Esophagus mucosa (tissue), 1 donor: ENCODE measurements around the gene SEC16A. TPM values are rescaled to one million over a fixed set of nuclear protein-coding genes. Genes with fewer than 3 reads are reported as not detected.
A peak's percentile ranks its signal among the peaks of the same experiment; 100 is the strongest.

Experiments
- ATAC-seq: fragments of 200-7000 bp; cut with Tn5 transposase; one replicate; pipeline ENCODE4 v1.9.1; 2020
- total RNA-seq: library from RNA; stranded (reverse); gene quantifications from one replicate; pipeline ENCODE4 v1.2.4, GENCODE V29; 2023
- donor health status: DM: yes; HTN: yes; CAD: no.

Gene SEC16A, protein sequence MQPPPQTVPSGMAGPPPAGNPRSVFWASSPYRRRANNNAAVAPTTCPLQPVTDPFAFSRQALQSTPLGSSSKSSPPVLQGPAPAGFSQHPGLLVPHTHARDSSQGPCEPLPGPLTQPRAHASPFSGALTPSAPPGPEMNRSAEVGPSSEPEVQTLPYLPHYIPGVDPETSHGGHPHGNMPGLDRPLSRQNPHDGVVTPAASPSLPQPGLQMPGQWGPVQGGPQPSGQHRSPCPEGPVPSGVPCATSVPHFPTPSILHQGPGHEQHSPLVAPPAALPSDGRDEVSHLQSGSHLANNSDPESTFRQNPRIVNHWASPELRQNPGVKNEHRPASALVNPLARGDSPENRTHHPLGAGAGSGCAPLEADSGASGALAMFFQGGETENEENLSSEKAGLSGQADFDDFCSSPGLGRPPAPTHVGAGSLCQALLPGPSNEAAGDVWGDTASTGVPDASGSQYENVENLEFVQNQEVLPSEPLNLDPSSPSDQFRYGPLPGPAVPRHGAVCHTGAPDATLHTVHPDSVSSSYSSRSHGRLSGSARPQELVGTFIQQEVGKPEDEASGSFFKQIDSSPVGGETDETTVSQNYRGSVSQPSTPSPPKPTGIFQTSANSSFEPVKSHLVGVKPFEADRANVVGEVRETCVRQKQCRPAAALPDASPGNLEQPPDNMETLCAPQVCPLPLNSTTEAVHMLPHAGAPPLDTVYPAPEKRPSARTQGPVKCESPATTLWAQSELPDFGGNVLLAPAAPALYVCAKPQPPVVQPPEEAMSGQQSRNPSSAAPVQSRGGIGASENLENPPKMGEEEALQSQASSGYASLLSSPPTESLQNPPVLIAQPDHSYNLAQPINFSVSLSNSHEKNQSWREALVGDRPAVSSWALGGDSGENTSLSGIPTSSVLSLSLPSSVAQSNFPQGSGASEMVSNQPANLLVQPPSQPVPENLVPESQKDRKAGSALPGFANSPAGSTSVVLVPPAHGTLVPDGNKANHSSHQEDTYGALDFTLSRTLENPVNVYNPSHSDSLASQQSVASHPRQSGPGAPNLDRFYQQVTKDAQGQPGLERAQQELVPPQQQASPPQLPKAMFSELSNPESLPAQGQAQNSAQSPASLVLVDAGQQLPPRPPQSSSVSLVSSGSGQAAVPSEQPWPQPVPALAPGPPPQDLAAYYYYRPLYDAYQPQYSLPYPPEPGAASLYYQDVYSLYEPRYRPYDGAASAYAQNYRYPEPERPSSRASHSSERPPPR (N-terminal part only)
- total RNA-seq, result 32.0 TPM

DNA sequence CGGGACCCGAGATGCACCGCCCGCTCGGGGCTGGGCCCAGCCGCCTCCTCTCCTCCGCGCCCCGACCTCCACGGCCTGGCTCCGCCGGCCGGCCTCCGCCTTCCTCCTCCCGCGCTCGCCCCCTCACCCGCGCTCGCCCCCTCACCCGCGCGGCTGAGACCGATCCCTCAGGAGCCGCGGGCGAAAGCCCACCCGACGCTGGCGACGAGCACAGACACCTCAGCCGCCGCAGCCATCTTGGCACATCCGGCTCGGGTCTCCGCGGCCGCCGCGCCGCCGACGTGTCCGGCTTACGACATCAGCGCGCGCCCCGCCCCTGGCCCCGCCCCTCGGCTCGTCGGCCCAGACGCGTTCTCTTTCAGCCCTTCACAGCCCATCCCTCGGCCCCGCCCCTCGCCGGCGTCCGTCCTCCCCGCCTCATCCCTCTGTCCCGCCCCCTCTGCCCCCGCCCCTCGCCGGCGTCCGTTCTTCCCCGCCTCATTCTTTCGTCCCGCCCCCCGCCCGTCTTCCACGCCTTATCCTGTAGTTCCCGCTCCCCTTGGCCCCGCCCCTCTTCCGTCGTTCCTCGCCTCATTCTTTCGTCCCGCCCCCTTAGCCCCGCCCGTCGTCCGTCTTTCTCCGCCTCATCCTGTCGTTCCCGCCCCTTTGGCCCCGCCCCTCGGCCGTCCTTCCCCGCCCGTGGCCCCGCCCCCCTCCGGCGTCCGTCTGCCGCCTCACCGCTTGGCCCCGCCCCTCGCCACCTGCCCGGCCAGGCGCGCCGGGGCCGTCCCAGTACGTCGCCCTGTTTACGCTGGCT is at the start of gene SEC16A:
SEC16A (minus strand) TSS at position 248 of the 796 bp plus-strand sequence. CDS start 5,425 bp downstream, outside the sequence.
- peak; percentile 84 for ATAC-seq

DNA sequence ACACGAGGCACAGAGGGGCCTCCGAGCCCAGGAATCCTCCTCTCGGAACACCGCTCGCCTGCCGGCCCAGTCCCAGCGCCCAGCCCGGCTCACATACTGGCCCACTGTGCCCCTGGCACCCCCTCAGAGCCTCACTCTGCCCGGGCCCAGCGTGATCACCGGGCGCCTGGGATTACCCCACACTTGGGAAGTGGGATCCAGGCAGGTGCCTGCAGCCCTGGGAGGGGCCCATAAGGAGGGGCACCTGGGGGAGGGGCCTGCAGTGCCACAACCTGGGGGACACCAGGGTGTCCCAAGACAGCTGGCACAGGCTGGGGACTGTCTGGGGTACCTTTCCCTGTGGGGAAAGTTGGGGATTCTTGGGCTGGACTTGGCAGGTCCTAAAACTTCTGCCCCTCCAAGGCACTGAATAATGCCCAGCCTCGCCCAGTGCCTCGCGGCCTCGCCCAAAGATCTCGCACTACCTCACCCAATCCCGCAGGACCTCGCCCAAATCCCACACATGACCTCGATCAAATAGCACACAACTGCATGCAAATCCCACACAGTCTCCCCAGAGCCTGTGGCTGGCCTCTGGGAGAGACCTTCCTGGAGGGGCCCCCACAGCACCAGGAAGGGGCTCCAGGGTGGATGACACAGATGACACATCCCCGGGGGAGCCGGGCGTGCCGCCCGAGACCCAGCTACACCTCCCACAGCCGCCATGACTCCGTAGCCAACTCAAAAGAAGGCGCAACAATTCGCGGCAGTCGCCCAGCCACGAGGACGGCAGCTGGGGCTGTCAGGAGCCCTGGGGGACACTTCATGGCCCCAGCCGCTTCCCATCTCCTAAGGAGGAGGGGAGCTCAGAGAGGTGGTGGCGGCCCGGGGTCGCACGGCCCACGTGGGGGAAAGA is 49.3 kb upstream of the SEC16A start:
- peak; percentile 13 for ATAC-seq

DNA sequence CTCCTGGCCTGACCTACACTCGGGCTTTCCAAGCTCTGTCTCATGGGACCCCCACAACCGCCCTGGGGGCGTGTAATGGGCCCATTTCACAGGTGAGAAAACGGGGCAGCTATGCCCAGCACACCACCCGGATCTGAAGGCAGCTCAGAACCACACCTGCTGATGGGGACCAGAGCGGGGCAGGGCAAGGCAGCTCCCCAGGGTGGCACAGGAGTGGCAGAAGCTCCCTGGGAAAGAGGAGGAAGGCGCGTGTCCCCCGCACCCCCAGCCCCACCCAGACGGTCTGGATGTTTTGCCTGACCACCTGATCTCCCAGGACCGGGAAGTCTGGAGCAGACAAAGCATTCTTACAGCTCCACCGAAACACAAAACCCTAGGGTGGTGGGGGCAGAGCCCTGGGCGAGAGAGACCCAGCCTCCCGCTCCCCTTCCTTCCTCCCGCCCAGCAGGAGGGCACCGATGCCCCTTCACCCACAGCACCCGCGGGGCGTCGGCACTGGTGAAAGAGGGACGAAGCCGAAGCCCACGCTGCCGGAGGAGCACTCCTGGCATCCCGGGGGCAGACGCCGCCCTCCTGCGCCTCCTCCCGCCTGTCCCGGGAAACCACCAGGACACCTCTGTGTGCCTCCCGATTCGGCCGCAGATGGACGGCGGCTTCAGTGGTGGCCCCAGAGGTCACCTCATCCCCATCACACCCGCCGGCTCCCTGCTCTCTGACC is 48.5 kb upstream of the SEC16A start:
- no peak for ATAC-seq

DNA sequence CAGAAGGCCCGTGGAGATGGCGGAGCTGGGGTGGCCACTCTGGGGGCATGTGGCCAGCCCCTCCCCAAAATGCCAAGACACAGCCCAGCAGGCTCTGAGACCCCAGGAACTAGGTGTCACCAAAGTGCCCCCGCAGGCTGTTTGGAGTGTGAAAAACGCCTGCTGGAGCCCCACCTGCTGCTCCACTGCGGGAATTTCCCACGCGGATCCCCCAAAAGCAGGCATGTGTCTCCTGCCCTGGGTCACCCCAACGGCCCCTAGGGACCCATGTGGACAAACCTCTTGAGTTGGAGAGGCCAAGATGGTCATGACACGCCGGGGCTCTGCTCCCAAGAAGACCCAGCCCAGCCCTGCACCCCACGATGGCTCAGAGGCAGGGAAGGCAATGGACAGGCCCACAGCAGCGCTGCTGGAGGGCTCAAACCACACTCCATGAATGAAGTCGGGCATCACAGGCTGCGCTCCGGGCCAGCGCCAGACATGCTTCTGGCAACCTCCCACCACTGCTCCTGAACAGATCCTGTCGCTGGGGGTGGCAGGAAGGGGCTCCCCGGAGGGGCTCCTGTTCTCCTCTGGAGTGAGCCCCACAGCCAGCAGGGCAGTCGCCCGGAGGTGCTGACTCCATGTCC is 47.7 kb upstream of the SEC16A start:
- ATAC-seq, result no peak

DNA sequence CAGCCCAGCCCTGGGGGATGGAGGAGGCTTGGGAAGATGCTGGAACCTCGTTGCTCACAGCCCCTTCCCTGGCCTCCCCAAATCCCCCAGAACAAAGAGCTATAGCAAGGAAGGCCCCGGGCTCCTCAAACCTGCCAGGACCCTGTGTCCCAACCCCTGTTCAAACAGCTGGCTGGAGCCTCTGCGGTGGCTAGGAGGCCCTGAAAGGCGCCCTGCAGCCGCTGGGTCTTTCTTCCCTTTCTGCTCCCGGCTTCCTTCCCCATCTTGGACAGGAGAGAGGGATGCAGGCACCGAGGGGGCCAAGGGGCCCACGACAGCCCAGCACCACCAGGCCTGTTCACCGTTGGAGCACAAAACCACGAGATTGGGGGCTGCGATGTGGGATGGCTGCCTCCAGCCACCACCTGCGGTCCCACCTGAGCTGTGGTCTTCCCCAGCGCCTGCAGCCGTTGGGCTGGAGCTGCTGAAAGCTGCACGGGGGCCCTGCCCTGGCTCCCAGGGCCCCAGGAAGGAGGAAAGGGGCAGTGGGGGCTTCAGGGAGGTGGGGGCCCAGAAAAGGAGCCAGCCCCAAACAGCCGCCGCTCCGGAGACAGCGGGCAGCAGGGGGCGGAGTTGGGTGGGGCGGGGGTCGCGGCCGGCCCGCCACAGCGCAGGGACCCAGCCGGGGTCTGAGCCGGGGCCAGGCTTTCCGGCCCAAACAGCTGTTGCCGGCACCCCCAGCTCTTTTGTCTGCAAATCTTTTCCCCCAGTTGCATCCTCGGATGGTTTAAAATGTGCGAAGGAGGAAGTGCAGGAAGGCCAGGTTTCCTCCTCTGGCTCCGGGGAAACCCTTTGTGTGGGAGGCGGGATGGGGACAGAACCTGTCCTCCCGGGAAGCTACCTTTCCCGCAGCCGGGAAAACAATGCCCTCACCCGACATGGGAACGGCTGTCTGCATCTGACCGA is 46.9 kb upstream of the SEC16A start:
- ATAC-seq, result no peak

DNA sequence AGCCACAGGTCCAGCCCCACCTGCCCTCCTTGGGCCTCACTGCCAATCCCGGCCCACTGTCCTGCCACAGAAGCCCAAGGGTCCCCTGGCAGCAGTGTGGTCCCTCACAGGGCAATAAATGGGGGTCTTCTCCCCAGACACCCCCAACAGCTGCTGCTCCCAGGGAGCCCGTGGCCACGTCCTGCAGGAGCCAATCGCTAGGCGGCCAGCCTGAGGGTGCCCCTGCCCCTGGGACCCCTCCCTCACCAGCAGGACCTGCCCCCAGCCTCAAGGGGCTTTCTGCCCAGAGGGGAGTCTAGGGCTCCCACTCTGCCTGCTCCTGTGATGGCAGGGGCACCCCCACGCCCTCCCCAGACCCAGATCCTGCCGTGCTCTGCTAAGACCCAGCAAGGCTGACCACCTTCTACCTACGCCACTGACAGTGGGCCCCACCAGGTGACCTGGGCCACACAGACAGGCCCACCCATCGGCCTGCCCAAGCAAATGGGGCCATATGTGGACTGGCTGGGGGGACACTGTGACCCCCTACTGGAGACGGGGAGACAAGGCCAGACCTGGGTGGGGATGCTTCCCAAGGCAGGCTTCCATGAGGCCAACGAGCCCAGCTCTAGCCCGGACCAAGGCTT is 46.0 kb upstream of the SEC16A start:
- ATAC-seq, result no peak

DNA sequence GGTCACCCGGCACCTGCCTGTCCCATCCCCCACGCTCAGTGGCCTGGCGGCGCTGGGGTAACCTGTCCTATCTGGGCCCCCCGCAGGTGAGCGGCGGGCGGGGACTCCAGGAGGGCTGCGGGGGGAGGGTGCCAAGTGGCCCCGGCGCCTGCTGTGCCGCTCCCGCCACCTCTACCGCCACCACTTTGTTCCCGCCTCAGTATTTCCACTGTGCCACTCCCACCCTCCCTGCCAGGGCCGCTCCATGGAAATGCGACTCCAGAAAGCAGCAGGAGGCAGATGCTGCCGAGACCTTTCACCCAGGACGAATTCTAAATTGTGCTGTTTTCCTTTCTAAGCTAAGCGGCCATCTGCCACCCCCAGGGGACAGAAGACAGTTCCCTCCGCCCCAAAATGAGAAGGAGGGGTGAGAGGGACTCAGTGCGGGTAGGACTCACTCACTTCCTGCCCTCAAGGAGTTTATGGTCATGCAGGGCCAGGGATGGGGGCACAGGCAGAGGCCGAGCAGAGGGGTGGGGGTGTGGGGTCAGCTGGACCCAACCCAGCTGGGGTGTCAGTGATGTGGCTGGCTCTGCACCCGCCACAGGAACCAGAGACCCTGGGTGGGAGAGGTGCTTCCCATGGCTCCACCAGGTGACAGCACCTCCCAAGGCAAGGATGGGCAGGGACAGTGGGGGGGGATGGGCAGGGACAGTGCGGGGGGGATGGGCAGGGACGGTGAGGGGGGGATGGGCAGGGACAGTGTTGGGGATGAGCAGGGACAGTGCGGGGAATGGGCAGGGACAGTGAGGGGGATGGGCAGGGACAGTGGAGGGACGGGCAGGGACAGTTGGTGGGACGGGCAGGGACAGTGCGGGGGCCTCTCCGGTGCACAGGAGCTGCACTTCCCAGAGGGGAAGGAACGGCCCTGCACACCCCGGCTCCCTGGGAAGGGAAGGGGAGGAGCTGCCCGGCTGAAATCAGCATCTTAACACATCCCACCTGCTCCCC is 45.2 kb upstream of the SEC16A start:
- ATAC-seq, result peak; percentile 4

DNA sequence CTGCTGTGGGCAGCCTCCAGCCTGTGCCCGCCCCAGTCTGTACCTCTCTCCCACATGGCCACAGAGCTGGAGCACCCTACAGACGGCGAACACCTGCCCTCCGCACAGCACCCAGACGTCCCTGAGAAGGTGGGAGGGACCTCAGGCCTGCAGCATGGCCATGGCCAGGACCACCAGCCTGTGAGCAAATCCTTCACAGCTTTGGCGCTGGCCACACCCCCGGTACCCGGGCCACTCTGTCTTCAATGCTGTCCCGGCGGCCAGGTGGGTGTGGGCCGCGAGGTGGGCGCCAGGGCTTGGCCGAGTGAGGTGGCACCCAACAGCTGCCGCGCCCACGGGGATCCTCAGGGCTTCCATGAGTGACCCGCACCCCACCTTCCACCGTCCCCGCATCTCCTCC is 44.3 kb upstream of the SEC16A start:
- ATAC-seq, result no peak

DNA sequence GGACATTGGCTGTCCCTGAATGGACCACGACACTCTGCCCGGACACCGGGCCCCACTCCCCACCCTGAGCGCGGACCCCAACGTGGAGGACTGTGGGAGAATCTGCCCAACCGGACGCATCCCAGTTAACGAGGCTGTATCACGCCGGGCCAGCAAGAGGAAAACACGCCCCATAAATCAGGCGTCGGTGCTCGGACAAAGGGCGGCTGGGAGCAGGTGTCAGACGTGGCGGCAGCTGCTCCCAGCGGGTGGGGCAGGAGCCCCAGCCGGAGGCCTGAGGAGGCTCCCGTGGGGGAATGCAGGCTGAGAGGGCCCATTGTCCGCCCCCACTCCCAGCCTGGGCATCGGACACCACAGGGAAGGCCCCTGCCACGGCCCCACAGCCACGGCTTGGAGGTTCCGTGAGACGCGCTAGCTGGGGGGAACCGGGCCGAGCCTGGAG is 43.8 kb upstream of the SEC16A start:
- no peak for ATAC-seq

DNA sequence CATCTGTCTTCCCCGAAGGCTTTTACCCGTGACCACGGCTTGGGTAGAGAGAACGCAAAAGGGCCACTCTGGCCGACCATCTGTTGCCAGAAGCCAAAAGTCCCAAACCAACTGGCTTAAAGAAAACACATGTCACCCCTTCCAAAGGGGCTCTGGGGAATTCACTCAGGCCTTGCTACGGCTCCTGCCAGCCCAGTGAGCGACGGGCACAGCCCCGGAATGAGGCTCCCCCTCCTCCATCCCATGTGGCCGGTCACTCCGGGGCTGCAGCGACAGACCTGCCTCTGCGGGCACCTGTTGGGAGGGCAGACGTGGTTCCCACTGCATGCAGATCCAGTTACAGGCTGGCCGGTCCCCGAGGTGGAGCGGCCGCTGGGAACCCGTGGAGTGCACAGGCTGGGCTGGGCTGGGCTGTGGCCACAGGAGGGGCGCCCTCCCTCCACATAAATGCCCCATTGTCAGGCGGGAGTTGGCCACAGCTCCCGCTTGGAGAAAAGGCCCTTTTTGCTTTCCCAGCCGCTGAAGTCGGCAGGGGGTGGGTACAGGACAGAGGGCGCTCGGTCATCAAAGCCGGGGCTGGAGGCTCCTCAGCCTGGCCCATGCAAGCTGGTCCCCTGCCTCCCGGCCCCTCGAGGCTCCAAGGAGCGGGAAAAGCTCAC is 43.1 kb upstream of the SEC16A start:
- ATAC-seq, result no peak

DNA sequence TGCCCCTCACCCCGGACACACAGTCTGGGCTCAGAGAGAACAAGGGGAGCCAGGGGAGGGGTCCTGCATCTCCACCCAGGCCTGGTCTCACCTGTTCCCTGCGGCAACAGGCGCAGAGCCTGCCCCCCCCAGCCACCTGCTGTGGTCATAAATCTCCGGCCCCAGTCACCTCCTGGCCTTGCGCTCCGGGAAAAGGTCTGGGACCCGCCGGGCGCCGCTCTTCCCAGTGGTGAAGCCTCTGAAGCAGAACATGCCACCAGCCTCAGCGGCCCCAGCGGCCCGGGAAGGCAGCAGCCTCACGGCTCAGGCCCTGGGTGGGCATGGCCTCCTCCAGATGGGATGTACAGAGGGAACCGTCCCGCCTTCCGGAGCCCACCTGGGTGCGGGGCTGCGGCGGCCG is 42.4 kb upstream of the SEC16A start:
- ATAC-seq, result no peak

DNA sequence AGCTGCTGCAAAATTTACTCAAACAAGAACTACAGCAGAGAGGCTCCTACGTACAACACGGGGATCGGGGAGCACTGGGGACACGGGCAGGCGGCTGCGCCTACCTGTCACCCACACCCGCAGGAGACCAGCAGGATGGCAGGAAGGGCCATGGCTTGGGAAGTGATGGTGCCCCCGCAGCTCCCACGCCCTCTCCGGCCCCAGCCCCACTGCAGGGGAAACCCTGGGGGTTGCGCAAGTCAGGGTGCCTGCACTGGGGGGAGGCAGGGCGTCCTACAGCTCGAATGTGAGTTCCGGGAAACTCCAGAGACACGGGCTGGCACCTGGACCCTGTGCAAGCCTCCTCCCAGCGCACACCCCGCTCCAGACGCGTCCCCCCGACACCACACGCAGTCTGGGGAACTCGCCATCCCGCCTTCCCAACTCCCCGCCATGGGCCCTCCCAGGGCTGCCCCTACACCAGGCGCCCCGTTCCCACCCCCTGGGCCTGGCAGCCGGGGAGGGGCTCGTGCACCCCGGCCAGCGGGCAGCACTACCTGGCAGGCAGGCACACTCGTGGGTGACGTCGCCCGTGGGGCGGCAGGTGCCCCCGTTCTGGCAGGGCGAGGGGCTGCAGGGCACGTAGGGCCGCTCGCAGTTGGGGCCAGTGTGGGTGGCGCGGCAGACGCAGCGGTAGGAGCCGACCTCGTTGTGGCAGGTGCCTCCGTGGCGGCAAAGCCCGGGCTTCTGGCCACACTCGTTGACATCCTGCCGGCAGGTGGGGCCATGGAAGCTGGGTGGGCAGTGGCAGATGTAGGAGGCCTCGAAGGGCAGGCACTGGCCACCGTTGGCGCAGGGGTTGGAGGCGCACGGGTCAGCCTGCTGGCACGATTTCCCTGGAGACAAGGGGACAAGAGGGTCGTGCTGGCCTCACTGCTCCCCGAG is 39.7 kb upstream of the SEC16A start:
- no peak for ATAC-seq

DNA sequence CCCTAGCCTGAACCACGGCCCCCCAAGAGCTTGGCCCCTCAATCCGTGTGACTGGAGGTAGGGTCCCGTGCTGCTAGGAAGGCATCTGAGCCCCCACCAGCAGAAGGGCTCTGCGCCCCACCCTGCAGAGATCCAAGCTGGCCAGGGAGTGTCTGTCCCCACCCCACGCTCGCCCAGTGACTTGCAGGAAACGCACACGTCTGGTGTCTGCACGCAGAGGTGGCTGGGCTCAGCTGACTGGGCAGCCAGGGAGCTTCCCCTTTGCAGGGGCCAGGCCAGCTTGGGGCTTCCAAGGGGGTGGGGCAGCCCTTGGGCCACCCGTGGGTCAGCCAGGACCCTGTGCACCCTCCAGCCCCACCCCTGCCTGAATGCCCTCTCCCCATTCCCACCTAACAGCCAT is 38.7 kb upstream of the SEC16A start:
- no peak for ATAC-seq

DNA sequence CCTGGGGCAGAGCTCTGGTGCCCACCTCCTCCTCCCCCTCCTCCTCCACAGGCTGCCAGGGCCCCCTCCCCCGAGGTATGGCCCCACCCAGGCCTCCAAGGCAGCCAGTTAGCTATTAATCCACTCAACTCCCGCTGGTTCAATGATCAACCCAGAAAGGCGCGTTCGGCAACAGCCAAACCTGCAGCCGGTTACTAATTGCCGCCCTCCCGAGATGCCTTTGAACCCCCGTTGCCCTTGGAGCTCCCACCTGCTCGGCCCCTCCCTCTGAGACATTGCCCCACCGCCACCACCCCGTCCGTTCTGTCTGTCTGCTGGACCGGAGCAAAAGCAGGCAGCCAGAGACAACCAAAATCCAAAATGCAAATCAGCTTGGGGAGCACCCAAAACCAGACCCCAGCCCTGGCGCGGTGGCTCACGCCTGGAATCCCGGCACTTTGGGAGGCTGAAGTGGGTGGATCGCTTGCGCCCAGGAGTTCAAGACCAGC is 37.3 kb upstream of the SEC16A start:
- no peak for ATAC-seq
